GM23338 (cell line): ENCODE data around the gene NINL. TPM values are rescaled to one million over a fixed set of nuclear protein-coding genes. Genes with fewer than 3 reads are reported as not detected.

Experiments
- ATAC-seq: fragments of 200-7000 bp; cut with Tn5 transposase; 3 replicates; pipeline ENCODE4 v1.9.1; 2020
- DNase-seq: peaks from one replicate; pipeline ENCODE4 v3.0.0-alpha.2; 2015; ENCODE audit warnings: low spot score
- H2AFZ ChIP-seq: fragments of 200-600 bp; sonication (generic); 2 replicates; pipeline ENCODE4 v1.8.0; 2016; ENCODE audit warnings: antibody characterized with exemption, mild to moderate bottlenecking, moderate library complexity
- H3F3A ChIP-seq: fragments of 200-600 bp; sonication (generic); replicated peaks from 2 replicates; pipeline ENCODE4 v1.8.0; 2017; ENCODE audit warnings: antibody characterized with exemption, mixed run types, low read depth
- H3K27ac ChIP-seq: fragments of 200-600 bp; sonication (generic); 2 replicates; pipeline ENCODE4 v1.6.1; 2016; ENCODE audit warnings: low read depth
- H3K27me3 ChIP-seq: fragments of 200-600 bp; sonication (generic); 2 replicates; pipeline ENCODE4 v1.8.0; 2016; ENCODE audit warnings: mild to moderate bottlenecking, mixed run types, moderate library complexity; ENCODE audit not compliant: insufficient read depth
- H3K36me3 ChIP-seq: fragments of 200-600 bp; sonication (generic); 2 replicates; pipeline ENCODE4 v1.8.0; 2016; ENCODE audit warnings: mild to moderate bottlenecking; ENCODE audit not compliant: insufficient read depth
- H3K4me1 ChIP-seq: fragments of 200-600 bp; sonication (generic); 2 replicates; pipeline ENCODE4 v1.8.0; 2016; ENCODE audit warnings: mild to moderate bottlenecking, moderate library complexity; ENCODE audit not compliant: insufficient read depth
- H3K4me2 ChIP-seq: fragments of 200-600 bp; sonication (generic); 2 replicates; pipeline ENCODE4 v1.7.1; 2017; ENCODE audit warnings: mixed run types
- H3K4me3 ChIP-seq: fragments of 200-600 bp; sonication (generic); 2 replicates; pipeline ENCODE4 v1.6.1; 2016; ENCODE audit warnings: mixed run types
- H3K79me2 ChIP-seq: fragments of 200-600 bp; sonication (generic); replicated peaks from 2 replicates; pipeline ENCODE4 v1.8.0; 2017; ENCODE audit warnings: mild to moderate bottlenecking; ENCODE audit not compliant: insufficient read depth
- H3K9me2 ChIP-seq: fragments of 200-600 bp; sonication (generic); 2 replicates; pipeline ENCODE4 v1.8.0; 2017; ENCODE audit not compliant: insufficient read depth
- H4K20me1 ChIP-seq: fragments of 200-600 bp; sonication (generic); replicated peaks from 2 replicates; pipeline ENCODE4 v1.8.0; 2017; ENCODE audit warnings: mild to moderate bottlenecking; ENCODE audit not compliant: insufficient read depth
- H3K27ac Mint-ChIP-seq: 2 replicates; pipeline ENCODE4 v1.8.0; 2020; ENCODE audit warnings: inconsistent platforms, mild to moderate bottlenecking, moderate library complexity, mixed read lengths
- H3K27me3 Mint-ChIP-seq: 3 replicates; pipeline ENCODE4 v1.8.0; 2022; ENCODE audit warnings: low read depth, mild to moderate bottlenecking, moderate library complexity, mixed read lengths, inconsistent platforms; ENCODE audit not compliant: insufficient read depth, poor library complexity
- H3K36me3 Mint-ChIP-seq: 3 replicates; pipeline ENCODE4 v1.8.0; 2021; ENCODE audit warnings: low read depth, mild to moderate bottlenecking, inconsistent platforms, moderate library complexity, mixed read lengths
- H3K4me1 Mint-ChIP-seq: 3 replicates; pipeline ENCODE4 v1.8.0; 2020; ENCODE audit warnings: mild to moderate bottlenecking, inconsistent platforms, mixed read lengths
- H3K4me3 Mint-ChIP-seq: 3 replicates; pipeline ENCODE4 v1.8.0; 2021; ENCODE audit warnings: moderate library complexity, mild to moderate bottlenecking, inconsistent platforms, mixed read lengths
- H3K9me3 Mint-ChIP-seq: 3 replicates; pipeline ENCODE4 v1.8.0; 2020; ENCODE audit warnings: moderate library complexity, mild to moderate bottlenecking, inconsistent platforms, mixed read lengths
- CREB1 ChIP-seq: fragments of 250-450 bp; sonication (Bioruptor Pico); IDR thresholded peaks from 2 replicates; pipeline ENCODE4 v1.5.0; 2020; ENCODE audit warnings: low read depth, mild to moderate bottlenecking, moderate library complexity
- ETS1 ChIP-seq: IDR thresholded peaks from 2 replicates; pipeline ENCODE4 v1.6.1; 2016; ENCODE audit warnings: antibody characterized with exemption
- EZH2 ChIP-seq: fragments of 200-600 bp; sonication (generic); IDR thresholded peaks from one replicate; pipeline ENCODE4 v1.8.0; 2017; ENCODE audit warnings: antibody characterized with exemption, mild to moderate bottlenecking, low read depth; ENCODE audit not compliant: unreplicated experiment
- EZH2phosphoT487 ChIP-seq: fragments of 200-600 bp; sonication (generic); IDR thresholded peaks from one replicate; pipeline ENCODE4 v1.8.1; 2018; ENCODE audit warnings: antibody characterized with exemption; ENCODE audit not compliant: unreplicated experiment
- JUNB ChIP-seq: IDR thresholded peaks from one replicate; pipeline ENCODE4 v1.6.1; 2016; ENCODE audit warnings: antibody characterized with exemption; ENCODE audit not compliant: unreplicated experiment
- NANOG ChIP-seq: IDR thresholded peaks from 2 replicates; pipeline ENCODE4 v1.6.1; 2016; ENCODE audit warnings: antibody characterized with exemption, borderline replicate concordance
- POLR2AphosphoS5 ChIP-seq: IDR thresholded peaks from 2 replicates; pipeline ENCODE4 v1.6.1; 2016; ENCODE audit warnings: antibody characterized with exemption, low read depth
- STAT1 ChIP-seq: IDR thresholded peaks from one replicate; pipeline ENCODE4 v1.6.1; 2016; ENCODE audit warnings: antibody characterized with exemption; ENCODE audit not compliant: unreplicated experiment
- ZNF114 ChIP-seq: fragments of 250-450 bp; sonication (Bioruptor Pico); IDR thresholded peaks from 2 replicates; pipeline ENCODE4 v1.5.0; 2020; ENCODE audit warnings: mild to moderate bottlenecking, moderate library complexity
- ZNF331 ChIP-seq: fragments of 250-450 bp; sonication (Bioruptor Pico); IDR thresholded peaks from 2 replicates; pipeline ENCODE4 v1.5.0; 2020; ENCODE audit warnings: low read depth, mild to moderate bottlenecking, moderate library complexity
- ZNF462 ChIP-seq: fragments of 250-450 bp; sonication (Bioruptor Pico); IDR thresholded peaks from 2 replicates; pipeline ENCODE4 v1.5.0; 2020; ENCODE audit warnings: mild to moderate bottlenecking, moderate library complexity
- polyA plus RNA-seq: library from polyadenylated mRNA; unstranded; fragments of >200 nt; fragmentation: Nextera tagmentation; extraction: Ambion mirVana; gene quantifications from 2 replicates; pipeline ENCODE4 v1.2.1, GENCODE V29; 2016
- total RNA-seq: library from RNA; depleted of rRNA; stranded (reverse); fragments of >200 nt; shearing (Covaris generic); gene quantifications from 2 replicates; pipeline ENCODE4 v1.2.3, GENCODE V29; 2014
- TF ChIP-seq, protein P1 (sequence below), 2 experiments: fragments of 200-600 bp in 1 of 2; sonication (generic) in 1 of 2; conservative IDR thresholded peaks; 2 replicates each; pipeline versions ENCODE4 v1.5.1 to v1.6.1; 2016 to 2017; ENCODE audit warnings: antibody characterized with exemption in 2 of 2, low read depth in 2 of 2, mild to moderate bottlenecking in 2 of 2, moderate library complexity in 1 of 2
- TF ChIP-seq, protein P2 (sequence below): IDR thresholded peaks from one replicate; pipeline ENCODE4 v1.6.1; 2018; ENCODE audit warnings: antibody characterized with exemption; ENCODE audit not compliant: unreplicated experiment

NINL gene
- total and polyA plus RNA-seq, 2 experiments from 2014 or later: 18.0 to 31.2 TPM

- no peaks in the 10 kb centered on the region for H3K9me2 ChIP-seq
- H3F3A ChIP-seq: no peaks in the 10 kb centered on the region
- no peaks in the 10 kb centered on the region for H3K79me2 ChIP-seq
- H3K27me3 Mint-ChIP-seq: no peaks in the 10 kb centered on the region
- H3K9me3 Mint-ChIP-seq: no peaks in the 10 kb centered on the region; the same call in 2 of the 3 replicates
- no peak for TF ChIP-seq STAT1
- TF ChIP-seq ZNF462 (CRISPR knock-in tag): no peak
- TF ChIP-seq EZH2: no peak
- no peak for TF ChIP-seq EZH2phosphoT487
- no peak for TF ChIP-seq POLR2AphosphoS5
- TF ChIP-seq, protein P1, sequence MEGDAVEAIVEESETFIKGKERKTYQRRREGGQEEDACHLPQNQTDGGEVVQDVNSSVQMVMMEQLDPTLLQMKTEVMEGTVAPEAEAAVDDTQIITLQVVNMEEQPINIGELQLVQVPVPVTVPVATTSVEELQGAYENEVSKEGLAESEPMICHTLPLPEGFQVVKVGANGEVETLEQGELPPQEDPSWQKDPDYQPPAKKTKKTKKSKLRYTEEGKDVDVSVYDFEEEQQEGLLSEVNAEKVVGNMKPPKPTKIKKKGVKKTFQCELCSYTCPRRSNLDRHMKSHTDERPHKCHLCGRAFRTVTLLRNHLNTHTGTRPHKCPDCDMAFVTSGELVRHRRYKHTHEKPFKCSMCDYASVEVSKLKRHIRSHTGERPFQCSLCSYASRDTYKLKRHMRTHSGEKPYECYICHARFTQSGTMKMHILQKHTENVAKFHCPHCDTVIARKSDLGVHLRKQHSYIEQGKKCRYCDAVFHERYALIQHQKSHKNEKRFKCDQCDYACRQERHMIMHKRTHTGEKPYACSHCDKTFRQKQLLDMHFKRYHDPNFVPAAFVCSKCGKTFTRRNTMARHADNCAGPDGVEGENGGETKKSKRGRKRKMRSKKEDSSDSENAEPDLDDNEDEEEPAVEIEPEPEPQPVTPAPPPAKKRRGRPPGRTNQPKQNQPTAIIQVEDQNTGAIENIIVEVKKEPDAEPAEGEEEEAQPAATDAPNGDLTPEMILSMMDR (conservative IDR thresholded peaks at IDR 0.05; ENCODE audit: low read depth in 2 of 2): no peak
- TF ChIP-seq, protein P2, sequence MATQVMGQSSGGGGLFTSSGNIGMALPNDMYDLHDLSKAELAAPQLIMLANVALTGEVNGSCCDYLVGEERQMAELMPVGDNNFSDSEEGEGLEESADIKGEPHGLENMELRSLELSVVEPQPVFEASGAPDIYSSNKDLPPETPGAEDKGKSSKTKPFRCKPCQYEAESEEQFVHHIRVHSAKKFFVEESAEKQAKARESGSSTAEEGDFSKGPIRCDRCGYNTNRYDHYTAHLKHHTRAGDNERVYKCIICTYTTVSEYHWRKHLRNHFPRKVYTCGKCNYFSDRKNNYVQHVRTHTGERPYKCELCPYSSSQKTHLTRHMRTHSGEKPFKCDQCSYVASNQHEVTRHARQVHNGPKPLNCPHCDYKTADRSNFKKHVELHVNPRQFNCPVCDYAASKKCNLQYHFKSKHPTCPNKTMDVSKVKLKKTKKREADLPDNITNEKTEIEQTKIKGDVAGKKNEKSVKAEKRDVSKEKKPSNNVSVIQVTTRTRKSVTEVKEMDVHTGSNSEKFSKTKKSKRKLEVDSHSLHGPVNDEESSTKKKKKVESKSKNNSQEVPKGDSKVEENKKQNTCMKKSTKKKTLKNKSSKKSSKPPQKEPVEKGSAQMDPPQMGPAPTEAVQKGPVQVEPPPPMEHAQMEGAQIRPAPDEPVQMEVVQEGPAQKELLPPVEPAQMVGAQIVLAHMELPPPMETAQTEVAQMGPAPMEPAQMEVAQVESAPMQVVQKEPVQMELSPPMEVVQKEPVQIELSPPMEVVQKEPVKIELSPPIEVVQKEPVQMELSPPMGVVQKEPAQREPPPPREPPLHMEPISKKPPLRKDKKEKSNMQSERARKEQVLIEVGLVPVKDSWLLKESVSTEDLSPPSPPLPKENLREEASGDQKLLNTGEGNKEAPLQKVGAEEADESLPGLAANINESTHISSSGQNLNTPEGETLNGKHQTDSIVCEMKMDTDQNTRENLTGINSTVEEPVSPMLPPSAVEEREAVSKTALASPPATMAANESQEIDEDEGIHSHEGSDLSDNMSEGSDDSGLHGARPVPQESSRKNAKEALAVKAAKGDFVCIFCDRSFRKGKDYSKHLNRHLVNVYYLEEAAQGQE: no peak
- TF ChIP-seq ETS1: no peak
- TF ChIP-seq CREB1: no peak
- no peak for TF ChIP-seq NANOG
- no peak for TF ChIP-seq ZNF114 (CRISPR knock-in tag)
- TF ChIP-seq JUNB: no peak
- no peak for TF ChIP-seq ZNF331 (CRISPR knock-in tag)
- H2AFZ ChIP-seq: no peak overlapping the region
- no peak overlapping the region for H3K4me3 Mint-ChIP-seq
- H3K4me2 ChIP-seq: no peak overlapping the region
- H3K27me3 ChIP-seq: no peaks in the 10 kb centered on the region
- ATAC-seq: no peak
- H4K20me1 ChIP-seq: peaks cover 5% of the 10 kb centered on the region; the same call in 1 of the 2 replicates
- H3K36me3 ChIP-seq: peaks cover 3% of the 10 kb centered on the region; the same call in 1 of the 2 replicates
- DNase-seq: no peak
- H3K36me3 Mint-ChIP-seq: peaks cover 42% of the 10 kb centered on the region
- peak overlapping the region; percentile 76; the same call in 1 of the 2 replicates for H3K27ac Mint-ChIP-seq
- H3K4me3 ChIP-seq: no peak overlapping the region
- no peaks in the 10 kb centered on the region for H3K4me1 ChIP-seq
- H3K4me1 Mint-ChIP-seq: peaks cover 8% of the 10 kb centered on the region; the same call in 2 of the 3 replicates
- H3K27ac ChIP-seq: no peak overlapping the region
These were observed 103.4 kb downstream of the NINL start for GRCh38 chr20:25481918-25482253.
